HL-60/S4 (cell line): Measurements from ENCODE around the gene FOXB1.

ENCODE experiments used
- in situ Hi-C: fragments of 300-500 bp; cut with MboI; formaldehyde crosslinking; loops from 2 replicates; pipeline ENCODE4 v1.14.3; 2022; ENCODE audit warnings: low sequenced_read_pairs

FOXB1 gene

DNA sequence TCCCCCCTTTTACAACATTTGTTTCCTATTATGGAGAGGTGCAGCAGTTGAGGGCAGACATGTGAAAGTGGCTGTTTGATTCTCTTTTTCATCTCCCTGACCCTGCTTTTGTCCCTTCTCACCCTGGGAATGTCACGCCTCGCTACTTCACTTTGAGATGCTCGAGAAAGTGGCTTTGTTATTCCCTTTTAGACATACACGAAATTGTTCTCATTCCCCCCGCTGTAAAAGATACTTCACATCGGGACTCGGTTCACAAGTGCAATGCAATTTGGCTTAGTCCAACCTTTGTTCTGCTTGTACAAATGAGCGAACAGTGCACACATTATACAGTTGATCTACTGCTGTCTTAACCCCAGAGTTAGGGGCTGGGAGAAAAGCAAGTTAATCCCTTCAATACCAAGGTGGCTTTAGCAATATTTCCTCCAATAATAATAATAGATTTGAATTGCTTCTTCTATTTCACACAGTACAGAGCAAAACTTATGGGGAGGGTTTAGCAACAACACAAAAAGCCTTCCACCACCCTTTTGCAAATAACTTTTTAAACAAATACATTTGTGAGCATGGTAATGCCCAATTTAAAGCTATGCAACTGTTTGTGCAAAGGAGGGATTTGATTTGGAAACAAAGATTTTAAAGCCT lies 5.7 kb upstream of the FOXB1 start:
- in situ Hi-C loops: no loop called here

DNA sequence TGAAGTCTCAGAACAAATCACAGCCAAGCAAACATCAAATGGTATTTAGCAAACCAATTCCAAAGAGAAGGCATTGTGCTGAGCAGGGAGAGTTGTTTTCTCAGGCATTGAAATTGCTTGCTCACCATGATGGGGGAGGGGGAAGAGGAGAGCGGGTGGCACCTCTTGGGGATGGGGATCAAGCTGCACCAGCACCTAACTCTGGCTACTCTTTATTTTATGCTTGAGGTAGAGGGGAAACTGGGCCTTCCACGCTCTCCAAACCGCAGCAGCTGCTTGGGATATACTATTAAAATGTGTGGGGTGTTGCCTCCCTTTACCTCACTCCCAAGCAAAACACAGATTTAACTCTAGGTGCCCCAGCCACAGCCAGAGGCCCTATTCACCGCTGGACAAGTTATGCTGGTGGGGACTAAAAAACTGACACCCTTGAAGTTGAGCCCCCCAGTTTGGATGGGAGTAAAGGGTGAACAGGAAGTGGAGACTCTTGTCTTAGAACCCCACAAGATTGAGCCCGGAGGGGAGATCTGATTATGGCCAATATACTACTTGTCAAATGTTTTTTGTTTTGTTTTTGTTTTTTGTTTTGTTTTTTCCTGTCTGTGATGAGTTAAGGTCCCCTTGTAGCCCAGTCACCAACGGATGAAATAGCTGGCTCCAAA lies 5.0 kb upstream of the FOXB1 start:
- in situ Hi-C loops: no loop called here

DNA sequence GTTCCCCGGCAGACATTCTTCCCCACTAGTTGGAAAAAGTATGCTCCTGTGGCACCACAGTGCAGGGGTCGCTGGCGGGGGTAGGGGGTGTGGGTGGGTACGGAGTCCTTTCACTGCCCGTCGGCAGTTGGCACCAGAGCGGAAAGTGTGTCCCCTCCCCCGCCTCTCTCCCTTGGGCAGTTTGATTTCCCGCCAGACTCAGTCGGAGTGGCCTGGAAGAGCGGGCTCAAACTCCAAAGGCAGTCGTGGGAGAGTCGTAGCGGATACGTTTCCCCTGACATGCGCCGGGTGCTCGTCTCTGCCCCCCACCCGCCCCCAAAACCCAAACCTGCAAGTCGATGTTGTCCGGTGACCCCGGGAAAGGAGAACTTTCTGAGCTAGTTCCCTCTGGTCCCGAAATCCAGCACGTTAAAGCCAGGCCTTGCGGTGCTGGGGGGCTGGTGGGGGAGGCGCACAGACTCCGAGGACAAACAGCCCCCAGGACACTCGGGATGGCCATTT lies 4.4 kb upstream of the FOXB1 start:
- in situ Hi-C loops: no loop called here

DNA sequence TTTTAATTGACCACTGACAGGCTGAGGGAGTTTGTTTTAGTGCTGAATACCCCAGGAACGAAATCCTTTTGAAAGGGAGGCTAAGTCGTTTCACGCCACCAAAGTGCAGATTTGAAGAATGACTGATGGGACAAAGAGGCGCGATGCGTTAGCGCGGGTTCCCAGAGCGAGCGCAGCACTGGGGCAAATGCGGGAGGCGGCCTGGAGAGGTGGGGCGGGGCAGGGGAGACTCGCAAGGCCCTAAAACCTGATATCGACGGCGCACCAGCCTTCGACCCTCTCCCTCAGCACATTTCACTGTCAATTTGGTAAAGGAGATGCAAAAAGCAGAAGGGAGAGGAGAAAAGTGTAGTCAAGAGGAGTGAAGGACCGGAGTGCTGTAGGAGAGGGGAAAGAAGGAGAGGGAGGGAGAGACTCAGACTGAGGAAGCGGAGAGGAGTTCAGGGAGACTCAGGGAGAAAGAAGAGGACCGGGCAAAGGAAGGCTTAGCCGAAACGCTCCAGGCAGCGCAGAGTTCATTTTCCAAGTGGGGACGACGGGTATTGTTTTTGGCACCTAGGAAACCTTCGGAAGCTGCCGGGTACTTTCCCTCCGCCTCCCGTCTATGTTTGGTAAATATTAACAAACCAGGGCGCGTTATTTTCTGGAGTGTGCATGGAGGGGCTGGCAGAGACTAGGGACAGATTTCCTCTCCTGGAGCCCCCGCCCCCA lies 3.8 kb upstream of the FOXB1 start:
- in situ Hi-C loops: no loop called here

DNA sequence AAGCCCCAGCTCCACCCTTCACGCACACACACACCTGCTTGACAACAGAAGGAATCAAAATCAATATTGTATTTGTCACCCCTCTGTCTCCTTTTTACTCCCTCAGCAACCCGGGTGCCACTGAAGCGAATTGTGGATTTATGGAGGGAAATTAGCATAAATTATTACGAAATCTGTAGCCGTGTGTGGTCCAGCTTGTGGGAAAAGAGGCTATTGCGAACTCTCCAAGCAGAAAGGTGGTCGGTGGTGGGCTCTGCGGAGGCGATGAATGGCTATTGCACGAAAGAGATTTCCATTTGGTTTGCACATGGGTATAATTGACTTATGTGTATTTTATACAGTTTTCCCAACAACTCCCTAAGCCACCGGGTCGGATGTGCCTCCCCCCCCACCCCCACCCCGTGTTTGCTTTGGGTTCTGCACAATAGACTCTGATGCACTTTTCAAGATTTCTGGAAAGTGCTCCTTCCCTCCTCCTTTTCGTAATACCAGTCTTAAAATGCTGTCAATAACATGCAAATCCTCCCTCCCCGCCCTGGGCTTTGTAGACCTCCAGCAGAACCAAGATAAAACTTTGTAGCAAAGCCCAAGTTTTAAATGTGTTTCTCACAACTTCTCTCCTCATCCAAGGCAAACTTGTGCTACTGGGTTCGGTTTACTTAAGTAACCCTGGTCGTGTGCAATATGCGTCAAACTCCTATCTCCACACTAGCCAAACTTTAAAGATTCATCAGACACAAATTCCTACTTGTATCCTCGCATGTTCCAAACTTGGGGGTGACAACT lies 3.1 kb upstream of the FOXB1 start:
- in situ Hi-C loops: no loop called here

DNA sequence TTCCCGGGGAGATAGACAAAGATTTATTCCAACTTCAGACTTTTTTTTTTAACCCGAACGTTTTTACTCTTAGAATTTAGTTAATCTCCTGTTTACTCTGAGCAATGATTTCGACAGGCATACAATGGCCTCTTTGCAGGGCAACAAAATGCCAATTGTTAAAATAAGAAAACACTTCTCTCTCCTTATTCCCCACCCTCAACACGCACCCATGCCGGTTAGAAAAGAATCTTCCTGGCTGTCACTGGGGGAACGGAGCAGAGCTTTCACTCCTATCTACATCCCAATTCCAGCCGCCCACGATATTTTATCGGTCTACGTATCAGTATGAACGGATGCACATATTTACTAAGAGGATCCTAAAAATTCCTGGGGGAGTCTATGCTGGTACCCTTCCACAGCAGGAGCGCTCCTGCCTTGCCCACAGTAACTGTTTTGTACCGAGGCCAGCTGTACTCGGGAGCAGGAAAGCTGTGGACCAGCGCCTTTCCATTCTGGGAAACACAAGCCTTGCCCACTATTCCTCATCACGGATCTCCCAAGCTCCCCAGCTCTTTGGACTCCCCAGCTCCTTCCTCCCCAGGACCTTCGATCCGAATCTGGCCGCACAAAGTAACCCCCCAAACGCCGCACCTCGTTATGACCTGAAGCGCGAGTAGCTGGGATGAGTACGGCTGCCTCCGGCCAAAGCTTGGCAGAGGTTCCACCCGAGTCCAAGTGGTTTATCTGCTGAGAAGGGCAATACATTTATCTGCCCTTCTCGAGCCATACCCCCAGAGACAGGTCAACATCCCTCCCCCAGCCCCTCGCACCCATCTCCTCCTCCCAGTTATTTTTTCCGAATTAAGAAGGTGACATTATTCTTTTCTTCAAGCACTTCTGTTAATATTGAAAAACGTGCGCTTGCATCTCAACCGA lies 2.2 kb upstream of the FOXB1 start:
- in situ Hi-C loops: no loop called here

DNA sequence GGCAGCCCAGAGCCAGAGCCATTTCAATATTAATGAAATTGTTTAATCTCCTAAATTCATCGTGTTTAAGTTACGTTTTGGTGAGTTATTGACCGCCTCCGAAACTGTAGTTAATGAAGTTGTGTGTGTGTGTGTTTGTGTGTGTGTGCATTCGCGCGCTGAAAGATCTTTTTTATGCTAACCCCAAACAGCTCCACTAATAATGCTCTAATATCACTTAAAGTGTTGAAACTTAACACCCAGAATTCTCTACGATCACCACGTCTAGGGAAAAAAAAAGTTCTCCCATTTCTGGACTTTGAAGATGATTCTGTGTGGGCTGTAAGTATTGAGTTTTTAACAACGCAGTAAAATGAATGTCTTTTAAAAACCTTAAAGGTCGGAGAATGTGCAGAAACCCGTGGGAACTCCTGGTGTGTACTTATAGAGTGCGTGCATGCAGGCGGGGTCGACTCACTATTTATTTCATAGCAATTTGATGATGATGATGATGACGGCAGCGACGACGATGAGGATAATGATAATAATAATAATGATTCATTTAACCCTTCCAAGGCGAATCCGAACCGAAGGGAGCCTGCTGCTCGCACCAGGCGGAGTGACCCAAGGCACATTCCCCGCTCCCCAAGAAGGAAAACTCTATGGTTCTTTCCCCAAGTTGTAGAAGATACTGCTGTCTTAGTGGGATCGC lies 1.4 kb upstream of the FOXB1 start:
- in situ Hi-C loops: no loop called here

DNA sequence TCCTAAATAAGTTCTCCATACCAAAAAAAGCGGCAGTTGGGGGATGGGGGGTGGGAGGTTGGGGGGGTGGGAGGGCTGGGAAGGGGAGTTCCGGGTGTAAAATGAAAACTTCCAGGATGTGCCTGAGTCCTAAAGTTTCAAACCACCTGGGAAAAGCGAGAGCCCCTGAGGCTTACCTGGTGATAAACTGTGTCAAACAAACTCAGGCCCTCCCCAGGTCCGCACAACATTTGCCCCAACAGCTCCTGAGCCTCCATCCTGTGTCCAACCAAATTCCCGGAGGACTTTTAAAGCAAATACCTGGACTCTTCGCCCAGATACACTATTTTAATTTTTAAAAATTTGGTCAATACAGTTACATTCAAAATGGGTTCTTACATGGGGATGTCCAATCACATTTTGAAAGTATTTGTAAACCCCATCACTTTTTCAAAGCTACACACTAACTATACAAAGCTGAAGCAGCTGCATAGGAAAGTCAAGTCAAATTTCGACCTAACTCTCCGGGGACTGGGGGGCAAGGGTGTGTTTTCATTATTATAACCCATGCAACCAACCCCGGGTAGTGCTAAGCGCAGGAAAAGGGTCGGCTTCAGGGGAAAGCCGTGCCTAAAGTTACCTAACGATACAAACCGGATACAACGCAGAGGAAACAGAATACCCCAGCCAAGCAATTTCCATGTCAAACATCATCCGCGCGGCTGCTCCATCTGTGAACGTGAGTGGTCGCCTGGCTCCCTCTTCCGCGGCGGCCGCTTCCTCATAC lies 685 bp upstream of the FOXB1 start:
- in situ Hi-C loops: no loop called here

DNA sequence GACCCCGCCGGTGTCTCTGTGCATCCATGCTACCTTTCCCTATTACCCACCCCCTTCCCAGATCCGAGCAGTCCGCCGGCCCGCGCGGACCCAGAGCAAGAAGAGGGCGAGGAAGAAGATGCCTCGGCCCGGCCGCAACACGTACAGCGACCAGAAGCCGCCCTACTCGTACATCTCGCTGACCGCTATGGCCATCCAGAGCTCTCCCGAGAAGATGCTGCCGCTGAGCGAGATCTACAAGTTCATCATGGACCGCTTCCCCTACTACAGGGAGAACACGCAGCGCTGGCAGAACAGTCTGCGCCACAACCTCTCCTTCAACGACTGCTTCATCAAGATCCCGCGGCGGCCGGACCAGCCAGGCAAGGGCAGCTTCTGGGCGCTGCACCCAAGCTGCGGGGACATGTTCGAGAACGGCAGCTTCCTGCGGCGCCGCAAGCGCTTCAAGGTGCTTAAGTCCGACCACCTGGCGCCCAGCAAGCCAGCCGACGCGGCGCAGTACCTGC lies 788 bp downstream of the FOXB1 start:
- in situ Hi-C loops: no loop called here

DNA sequence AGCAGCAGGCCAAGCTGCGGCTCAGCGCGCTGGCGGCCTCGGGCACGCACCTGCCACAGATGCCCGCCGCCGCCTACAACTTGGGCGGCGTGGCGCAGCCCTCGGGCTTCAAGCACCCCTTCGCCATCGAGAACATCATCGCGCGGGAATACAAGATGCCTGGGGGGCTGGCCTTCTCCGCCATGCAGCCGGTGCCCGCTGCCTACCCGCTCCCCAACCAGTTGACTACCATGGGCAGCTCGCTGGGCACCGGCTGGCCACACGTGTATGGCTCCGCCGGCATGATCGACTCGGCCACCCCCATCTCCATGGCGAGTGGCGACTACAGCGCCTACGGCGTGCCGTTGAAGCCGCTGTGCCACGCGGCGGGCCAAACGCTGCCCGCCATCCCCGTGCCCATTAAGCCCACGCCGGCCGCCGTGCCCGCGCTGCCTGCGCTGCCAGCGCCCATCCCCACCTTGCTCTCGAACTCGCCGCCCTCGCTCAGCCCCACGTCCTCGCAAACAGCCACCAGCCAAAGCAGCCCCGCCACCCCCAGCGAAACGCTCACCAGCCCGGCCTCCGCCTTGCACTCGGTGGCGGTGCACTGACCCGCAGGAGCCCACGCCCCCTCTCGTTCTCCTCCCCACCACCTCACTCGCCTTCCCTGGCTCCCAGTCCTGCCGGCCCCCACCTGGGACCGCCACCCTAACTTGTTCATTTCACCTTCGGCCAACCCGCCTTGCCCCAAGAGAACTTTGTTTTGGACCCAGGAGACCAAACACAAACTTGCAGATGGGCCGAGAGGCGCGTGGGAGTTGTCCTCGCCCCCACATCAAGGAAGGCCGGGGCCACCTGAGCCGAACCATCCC lies 1.5 kb downstream of the FOXB1 start:
- in situ Hi-C loops: no loop called here

DNA sequence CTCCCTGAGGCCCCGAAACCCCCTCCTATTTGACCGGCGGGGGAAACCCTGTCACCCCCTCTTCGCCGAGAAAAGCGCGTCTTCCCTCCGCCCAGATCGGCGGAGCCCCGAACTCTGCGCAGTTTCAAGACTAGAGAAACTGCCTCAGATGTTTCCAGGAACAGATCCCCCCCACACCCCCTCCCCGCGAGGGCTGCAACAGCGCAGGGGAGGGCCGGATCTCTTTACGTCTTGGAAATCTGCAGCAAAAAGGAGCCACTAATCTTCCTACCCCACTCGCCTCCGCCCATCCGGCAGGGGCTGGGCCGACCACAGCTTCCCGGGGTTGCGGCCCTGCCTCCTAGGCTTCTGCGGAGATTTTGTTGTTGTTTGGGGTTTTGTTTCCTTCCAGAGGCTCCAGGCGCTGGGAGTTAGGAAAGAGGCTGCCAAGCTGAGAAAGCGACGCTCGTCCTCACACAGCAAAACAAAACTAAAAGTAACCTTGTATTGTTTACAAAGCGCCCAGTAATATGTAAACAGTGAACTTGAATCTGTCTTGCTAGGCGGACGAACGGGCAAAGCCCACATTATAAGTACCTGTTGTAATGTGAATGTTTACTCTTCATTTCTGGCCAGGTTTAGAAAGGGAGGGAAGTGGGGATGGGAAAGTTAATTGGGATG lies 2.2 kb downstream of the FOXB1 start:
- in situ Hi-C loops: no loop called here

DNA sequence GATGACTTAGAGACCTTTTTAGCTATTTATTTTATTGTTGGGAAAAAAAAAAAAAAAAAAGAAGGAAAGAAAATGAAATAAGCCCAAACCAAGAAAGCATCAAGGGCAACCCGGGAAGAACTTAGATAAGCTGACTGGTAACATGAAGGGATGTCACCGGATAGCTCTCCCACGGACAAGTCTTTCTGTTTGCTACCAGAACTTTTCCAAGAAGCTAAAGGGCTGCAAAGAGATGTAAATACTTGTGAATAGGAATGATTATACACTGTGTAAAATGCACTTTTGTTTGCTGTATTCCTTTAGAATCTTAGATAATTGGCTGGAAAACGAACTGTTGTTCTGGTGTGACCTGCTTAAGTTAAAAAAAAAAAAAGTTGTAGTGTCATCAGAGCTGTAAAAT lies 2.8 kb downstream of the FOXB1 start:
- in situ Hi-C loops: no loop called here

DNA sequence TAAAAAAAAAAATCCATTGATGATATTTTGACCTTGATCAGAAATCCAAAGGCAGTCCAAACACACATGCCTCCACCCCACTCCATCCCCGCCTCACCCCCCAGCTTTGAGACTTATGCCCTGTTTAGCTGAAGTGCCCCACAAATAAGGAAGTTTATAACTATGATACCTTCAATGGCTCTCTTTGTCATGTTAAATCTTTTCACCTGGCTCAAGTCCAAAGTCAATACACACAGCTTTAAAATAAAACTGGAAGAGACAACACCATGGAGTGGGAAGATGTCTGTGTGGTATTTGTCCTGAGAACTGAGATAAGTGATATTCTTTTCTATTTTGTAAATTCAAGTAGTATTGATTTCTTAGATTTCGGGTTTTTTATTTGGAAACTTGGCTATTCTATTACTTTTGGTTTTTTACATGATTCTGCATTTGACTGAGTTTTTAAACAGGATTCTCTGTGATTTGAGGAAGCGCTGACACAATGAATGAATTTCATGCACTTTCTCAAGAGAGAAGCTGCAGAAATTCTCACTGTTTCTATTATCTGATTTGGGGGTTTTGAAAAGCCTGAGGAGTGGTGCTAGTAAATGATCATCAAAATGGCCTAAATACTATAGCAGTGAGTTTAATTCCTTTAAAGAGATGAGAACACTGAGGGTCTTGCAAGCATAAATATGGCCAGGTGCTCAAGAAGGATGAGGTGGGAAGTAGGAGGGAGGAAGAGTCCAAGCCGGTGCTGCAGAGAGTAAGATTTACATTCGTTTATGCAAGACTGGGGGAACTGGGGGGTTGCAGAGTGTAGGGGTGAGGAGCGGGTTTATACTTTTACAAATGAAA lies 5.2 kb downstream of the FOXB1 start:
- in situ Hi-C loops: no loop called here

DNA sequence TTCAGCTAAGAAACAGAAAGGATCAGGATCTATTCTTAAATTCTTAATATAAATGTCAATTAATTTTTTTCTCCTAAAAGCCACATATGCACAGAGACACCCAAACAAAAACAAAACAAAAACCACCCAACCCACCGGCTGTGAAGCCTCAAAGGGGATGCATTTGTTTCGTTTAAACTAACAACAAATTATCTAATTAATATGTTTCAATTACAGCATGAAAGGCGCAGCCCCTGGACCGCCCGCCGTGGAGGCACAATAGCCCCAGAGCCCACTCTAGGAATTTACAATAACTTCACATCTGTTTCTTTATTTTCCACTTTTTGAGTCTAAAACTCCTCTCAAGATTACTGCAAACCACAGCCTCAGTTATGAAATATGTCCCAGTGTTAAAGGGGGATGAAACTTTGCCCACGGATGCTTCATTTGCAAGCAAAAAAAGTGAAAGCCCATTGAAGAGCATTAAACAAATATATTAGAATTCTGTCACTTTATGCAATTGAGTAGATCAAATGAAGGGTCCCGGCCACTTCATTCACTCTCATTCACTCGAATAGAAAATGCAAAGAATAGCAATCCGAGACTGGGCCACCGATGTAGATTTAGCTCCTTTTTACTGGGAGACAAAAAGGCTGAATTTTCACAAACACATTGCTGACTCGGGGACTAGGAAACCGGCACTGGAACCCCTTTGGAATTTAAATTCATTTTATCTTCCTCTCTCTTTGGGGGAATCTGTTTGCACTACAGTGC lies 6.0 kb downstream of the FOXB1 start:
- in situ Hi-C loops: no loop called here

DNA sequence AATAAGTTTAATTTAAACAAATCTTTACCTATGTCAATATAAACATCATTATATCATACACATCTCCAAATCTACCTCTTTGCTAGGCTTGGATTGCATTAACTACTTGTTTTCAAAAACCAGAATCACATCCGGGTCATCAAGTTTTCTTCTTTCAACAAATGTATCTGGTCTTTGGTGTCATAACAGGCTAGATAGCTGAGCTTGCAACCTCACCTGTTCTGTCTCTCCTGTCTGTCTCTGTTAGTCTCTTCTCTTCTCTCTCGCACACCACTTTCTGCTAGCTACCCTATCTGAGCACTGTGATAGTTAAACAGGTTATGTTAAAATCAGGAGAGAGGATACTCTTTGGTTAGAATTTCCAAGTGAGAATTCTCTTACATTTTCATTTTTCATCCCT lies 6.7 kb downstream of the FOXB1 start:
- in situ Hi-C loops: no loop called here

DNA sequence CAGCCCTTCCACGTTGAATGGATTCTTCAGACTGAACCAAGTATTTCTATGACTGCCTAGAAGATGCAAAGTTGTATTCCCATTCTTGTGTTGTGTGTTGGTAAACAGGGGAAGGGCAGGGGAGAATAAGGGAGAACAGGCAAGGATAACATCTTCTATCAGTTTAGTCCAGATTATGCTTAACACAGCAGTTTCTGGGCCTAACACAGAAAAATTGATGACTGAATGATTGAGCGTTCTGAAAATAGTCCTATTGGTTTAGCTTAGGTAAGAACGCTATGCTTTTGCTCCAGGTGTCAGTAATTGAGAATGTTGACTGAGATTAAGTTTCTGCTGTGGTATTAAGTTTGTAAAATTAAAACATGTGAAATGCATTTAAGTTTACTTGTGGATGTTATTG lies 8.6 kb downstream of the FOXB1 start:
- in situ Hi-C loops: no loop called here
